Panc1 (cell line): ENCODE data around the gene AHNAK. TPM values are rescaled to one million over a fixed set of nuclear protein-coding genes. Genes with fewer than 3 reads are reported as not detected.
A peak's percentile ranks its signal among the peaks of the same experiment; 100 is the strongest.

Source experiments
- ATAC-seq: fragments of 200-7000 bp; cut with Tn5 transposase; 2 replicates; pipeline ENCODE4 v1.9.1; 2020; ENCODE audit warnings: mild to moderate bottlenecking, moderate library complexity
- BruUV-seq: library from RNA; stranded (reverse); fragments of 400-500 nt; replicated peaks from 2 replicates; lab custom pipeline; 2021; lab: Mats Ljungman, UMichigan
- CTCF ChIA-PET: fragments of 300-600 bp; sonication (Branson Sonifier 250); formaldehyde crosslinking; loops from one replicate; lab custom pipeline; 2022; ENCODE audit warnings: antibody characterized with exemption; lab: Charles Lee
- POLR2A ChIA-PET: fragments of 300-600 bp; sonication (Branson Sonifier 250); formaldehyde crosslinking; loops from one replicate; lab custom pipeline; 2022; ENCODE audit warnings: antibody characterized with exemption; lab: Charles Lee
- DNase-seq: peaks from one replicate; pipeline ENCODE4 v3.0.0-alpha.2; 2010; ENCODE audit warnings: low read depth, low spot score
- H3K27ac ChIP-seq: 2 replicates; pipeline ENCODE4 v1.5.1; 2011; ENCODE audit warnings: mild to moderate bottlenecking, low read length, inconsistent platforms
- H3K27me3 ChIP-seq: fragments of 200-500 bp; sonication (Bioruptor generic); 2 replicates; pipeline ENCODE4 v1.6.0; 2014; ENCODE audit warnings: low read length, inconsistent platforms; ENCODE audit not compliant: control insufficient read depth, insufficient read depth
- H3K36me3 ChIP-seq: fragments of 200-500 bp; sonication (Bioruptor generic); 2 replicates; pipeline ENCODE4 v1.5.1; 2014; ENCODE audit warnings: inconsistent platforms, mild to moderate bottlenecking, low read length, moderate library complexity; ENCODE audit not compliant: control insufficient read depth, insufficient read depth
- H3K4me1 ChIP-seq: 2 replicates; pipeline ENCODE4 v1.5.1; 2011; ENCODE audit warnings: inconsistent platforms, mild to moderate bottlenecking, low read length, moderate library complexity; ENCODE audit not compliant: control insufficient read depth, insufficient read depth
- H3K4me3 ChIP-seq, 2 experiments: 2 replicates each; pipeline ENCODE4 v1.5.1; 2011 to 2012; ENCODE audit warnings: low read depth in 2 of 2, low read length in 2 of 2, mild to moderate bottlenecking in 2 of 2, inconsistent platforms in 1 of 2, moderate library complexity in 1 of 2
- H3K9me3 ChIP-seq: fragments of 200-500 bp; sonication (Bioruptor generic); 2 replicates; pipeline ENCODE4 v1.5.1; 2014; ENCODE audit warnings: low read depth, mild to moderate bottlenecking, inconsistent platforms, low read length, moderate library complexity; ENCODE audit not compliant: control insufficient read depth, insufficient read depth
- CTCF ChIP-seq: fragments of 450-650 bp; IDR thresholded peaks from 2 replicates; pipeline ENCODE4 v1.5.1; 2017; ENCODE audit warnings: mild to moderate bottlenecking
- POLR2AphosphoS5 ChIP-seq: IDR thresholded peaks from 2 replicates; pipeline ENCODE4 v1.6.1; 2012; ENCODE audit warnings: mild to moderate bottlenecking, low read depth, low read length, moderate library complexity
- REST ChIP-seq, 2 experiments: IDR thresholded peaks; 2 replicates each; pipeline ENCODE4 v1.6.1; 2011 to 2012; ENCODE audit warnings: low read depth in 2 of 2, control low read depth in 1 of 2, low read length in 1 of 2, mild to moderate bottlenecking in 1 of 2, moderate library complexity in 1 of 2; ENCODE audit not compliant: insufficient read depth in 1 of 2
- SIN3A ChIP-seq: IDR thresholded peaks from 2 replicates; pipeline ENCODE4 v1.6.1; 2012; ENCODE audit warnings: low read depth, mild to moderate bottlenecking, low read length, moderate library complexity, borderline replicate concordance; ENCODE audit not compliant: insufficient read depth
- TCF7L2 ChIP-seq: IDR thresholded peaks from 2 replicates; pipeline ENCODE4 v1.6.1; 2011; ENCODE audit warnings: mild to moderate bottlenecking, low read depth, low read length, inconsistent platforms
- in situ Hi-C: cut with HindIII; loops from 2 replicates; pipeline ENCODE4 v1.10.0; 2016; ENCODE audit warnings: low sequenced_read_pairs, low pct_unique_long_range_greater_than_20kb
- intact Hi-C: fragments of 100-400 bp; cut with micrococcal nuclease; formaldehyde crosslinking; loops from one replicate; pipeline ENCODE4 v1.10.0; 2022; ENCODE audit not compliant: unreplicated experiment
- total RNA-seq: library from RNA; stranded (reverse); gene quantifications from one replicate; pipeline ENCODE4 v1.2.1, GENCODE V29; 2021; ENCODE audit not compliant: unreplicated experiment

Gene AHNAK
- total RNA-seq, 1 experiment from 2014 or later: 844 TPM

DNA sequence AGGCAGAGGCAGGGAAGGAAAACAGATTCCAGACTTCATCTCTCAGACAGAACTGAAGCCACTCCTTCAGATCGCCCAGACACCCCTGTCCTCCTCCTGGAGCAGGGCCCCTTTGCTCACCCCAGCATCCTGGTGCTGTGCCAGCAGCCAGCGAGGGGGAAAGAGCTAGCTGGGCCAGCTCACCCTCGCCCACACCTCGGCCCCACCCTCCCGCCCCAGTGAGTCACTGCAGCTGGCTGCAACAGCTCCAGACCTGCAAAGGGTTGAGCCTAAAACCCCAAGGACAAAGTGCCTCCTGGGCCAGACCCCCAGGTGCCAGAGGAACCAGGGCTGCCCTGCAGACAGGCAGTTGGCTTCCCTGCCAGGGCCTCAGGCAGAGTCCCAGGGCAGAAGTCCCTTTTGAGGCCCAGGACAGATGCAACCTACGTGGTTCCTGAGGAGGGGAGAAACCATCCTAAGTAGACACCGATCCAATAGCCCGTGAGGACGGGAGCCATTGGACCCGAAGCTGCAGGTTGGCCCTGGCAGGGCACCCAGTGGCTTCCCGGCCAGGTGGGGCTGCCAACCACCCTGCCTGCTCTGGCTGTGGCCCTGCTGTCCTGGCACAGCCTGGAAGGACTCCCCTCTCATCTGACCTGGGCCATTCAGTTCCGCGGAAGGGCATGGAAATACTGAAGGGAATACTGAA is 7.2 kb downstream of the AHNAK start:
- peaks cover 54% of the 10 kb centered on the region for H3K4me1 ChIP-seq
- no peaks in the 10 kb centered on the region for H3K27me3 ChIP-seq
- POLR2A ChIA-PET: interaction anchor here (0.6 kb wide), 1 partner anchor 1450 kb away, joined by 3 read pairs; no protein-coding TSS in a partner anchor
- no TSS peak for BruUV-seq
- H3K9me3 ChIP-seq: no peaks in the 10 kb centered on the region
- H3K36me3 ChIP-seq: peaks cover 8% of the 10 kb centered on the region; the same call in 1 of the 2 replicates
- peak overlapping the region; percentile 80 to 98; a peak in 3 of 4 replicates for H3K4me3 ChIP-seq
- TF ChIP-seq SIN3A: no peak
- peak; percentile 7; the same call in 1 of the 2 replicates for TF ChIP-seq POLR2AphosphoS5
- ATAC-seq (peak; percentile 22), DNase-seq (no peak)
- in situ Hi-C loops (no loop called here), intact Hi-C loops (no loop called here)
- peak overlapping the region; percentile 96 for H3K27ac ChIP-seq
- CTCF ChIA-PET: interaction anchor here (1.0 to 1.4 kb wide), 3 partner anchors 20 to 115 kb away, joined by 3 to 4 read pairs (median 3); no protein-coding TSS in a partner anchor

- peak overlapping the region in 1 of 2 experiments; percentile 28; a peak in 2 of 4 replicates for H3K4me3 ChIP-seq
- H3K27me3 ChIP-seq: no peaks in the 10 kb centered on the region
- intact Hi-C loops: no loop called here
- peaks cover 54% of the 10 kb centered on the region for H3K4me1 ChIP-seq
- ChIA-PET CTCF (interaction anchor here (1.0 to 1.4 kb wide), 2 partner anchors 19 to 114 kb away, joined by 3 to 4 read pairs; no protein-coding TSS in a partner anchor), POLR2A (no interaction called here)
- no peak for DNase-seq
- no TSS peak for BruUV-seq
- TF ChIP-seq TCF7L2 (no peak), POLR2AphosphoS5 (0 out of 2 replicates have a peak, but pooled peaks have one; percentile 1)
- H3K27ac ChIP-seq: peak overlapping the region; percentile 68
- in situ Hi-C loops: no loop called here
- peaks cover 12% of the 10 kb centered on the region; the same call in 1 of the 2 replicates for H3K36me3 ChIP-seq
- no peaks in the 10 kb centered on the region for H3K9me3 ChIP-seq
- ATAC-seq: no peak
These were observed 8.0 kb downstream of the AHNAK start for GRCh38 chr11:62538470-62539237.

DNA sequence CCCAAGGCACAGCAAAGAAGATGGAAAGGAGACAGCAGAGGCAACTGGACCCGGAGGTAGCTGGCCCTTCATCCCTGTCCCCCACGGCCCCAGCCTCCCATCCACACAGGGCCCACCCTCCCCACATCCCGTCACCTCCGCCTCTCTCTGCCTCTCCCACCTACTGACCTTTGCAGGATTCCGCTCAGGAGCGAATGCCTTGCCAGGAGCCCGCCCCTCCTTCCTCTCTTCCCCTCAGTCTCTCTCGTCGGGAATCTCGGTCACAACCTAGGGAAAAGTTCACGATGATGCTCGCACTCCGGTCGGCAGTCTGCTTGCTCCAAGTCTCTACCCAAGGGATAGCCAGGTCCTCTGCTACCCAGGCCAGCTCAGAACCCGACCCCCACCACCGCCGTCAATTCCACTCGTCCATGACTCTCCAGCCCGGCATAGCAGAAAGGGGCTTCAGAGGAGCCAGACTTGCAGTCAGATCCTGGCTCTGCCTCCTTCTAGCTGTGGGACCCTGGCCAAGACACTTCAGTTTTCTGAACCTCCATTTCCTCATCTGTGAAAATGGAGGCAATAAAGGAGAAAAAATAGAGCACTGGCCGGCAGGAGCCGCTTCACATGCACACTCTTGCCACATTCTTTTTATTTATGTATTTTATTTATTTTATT is 10.2 kb downstream of the AHNAK start:
- POLR2A ChIA-PET: interaction anchor here (0.6 kb wide), 1 partner anchor 24 kb away, joined by 3 read pairs; no protein-coding TSS in a partner anchor
- TF ChIP-seq CTCF (no peak), TCF7L2 (no peak), POLR2AphosphoS5 (no peak), SIN3A (no peak), REST (IDR thresholded peaks at IDR 0.05; ENCODE audit: insufficient read depth in 1 of 2, low read depth in 2 of 2, low read length in 1 of 2) (no peak)
- DNase-seq: no peak
- in situ Hi-C loops: no loop called here
- BruUV-seq: no TSS peak
- intact Hi-C loops: no loop called here
- H3K36me3 ChIP-seq: peaks cover 34% of the 10 kb centered on the region
- CTCF ChIA-PET: interaction anchor here (1.4 kb wide), 1 partner anchor 24 kb away, joined by 4 read pairs; no protein-coding TSS in a partner anchor
- H3K4me1 ChIP-seq: peaks cover 44% of the 10 kb centered on the region
- no peak overlapping the region for H3K4me3 ChIP-seq
- no peak for ATAC-seq
- H3K27me3 ChIP-seq: no peaks in the 10 kb centered on the region
- peak overlapping the region; percentile 54 for H3K27ac ChIP-seq
- H3K9me3 ChIP-seq: no peaks in the 10 kb centered on the region
